SH-SY5Y (cell line): ENCODE data around the gene CCDC12.

Source experiments
- GATA2 ChIP-seq: IDR thresholded peaks from 2 replicates; pipeline ENCODE4 v1.6.1; 2011; ENCODE audit warnings: mild to moderate bottlenecking, low read depth, low read length
- GATA3 ChIP-seq: IDR thresholded peaks from 2 replicates; pipeline ENCODE4 v1.6.1; 2011; ENCODE audit warnings: low read depth, mild to moderate bottlenecking, low read length, moderate library complexity

DNA sequence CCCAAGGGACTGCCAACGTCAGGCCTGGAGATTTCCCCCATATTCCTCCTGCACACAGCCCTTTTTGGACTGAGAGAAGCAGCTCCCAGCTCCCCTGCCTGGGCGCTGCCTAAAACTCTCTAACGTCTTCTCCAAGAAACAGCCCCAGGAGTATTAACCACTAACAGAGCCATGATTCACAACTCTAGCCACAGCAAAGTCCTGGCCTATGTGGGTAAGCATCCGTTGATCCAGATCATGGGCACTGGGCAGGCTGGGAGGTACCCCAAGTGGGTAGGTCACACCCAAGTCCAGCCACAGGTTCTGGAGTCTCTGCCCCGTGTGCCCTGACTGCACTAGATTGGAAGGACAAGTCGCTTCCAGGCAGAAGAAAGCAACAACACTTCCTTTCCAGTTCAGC, 34.8 kb upstream of the CCDC12 start:
- TF ChIP-seq GATA3, result no peak
- TF ChIP-seq GATA2, result no peak
